Cardiac fibroblast (primary cell): ENCODE data around the gene FOXP4.

Experiments used
- DNase-seq, 2 donors: peaks; one replicate each; pipeline versions ENCODE4 v3.0.0 to v3.0.0-alpha.2; 2010; ENCODE audit warnings: low read depth in 2 of 2
- H3K4me3 ChIP-seq, 2 donors: replicated peaks in 1 of 2; 1 replicate in 1 of 2; 2 replicates in 1 of 2; pipeline ENCODE4 v1.5.1; 2011; ENCODE audit warnings: low read depth in 2 of 2, low read length in 2 of 2, mild to moderate bottlenecking in 2 of 2, moderate library complexity in 1 of 2
- TF ChIP-seq, protein P1 (sequence below): IDR thresholded peaks from one replicate; pipeline ENCODE4 v1.5.1; 2011; ENCODE audit warnings: low read depth, mild to moderate bottlenecking, low read length, inconsistent platforms

Gene FOXP4

GRCh38 chr6:41622206-41622988 lies 76.2 kb downstream of the FOXP4 start:
- DNase-seq: no peak
- TF ChIP-seq, protein P1, sequence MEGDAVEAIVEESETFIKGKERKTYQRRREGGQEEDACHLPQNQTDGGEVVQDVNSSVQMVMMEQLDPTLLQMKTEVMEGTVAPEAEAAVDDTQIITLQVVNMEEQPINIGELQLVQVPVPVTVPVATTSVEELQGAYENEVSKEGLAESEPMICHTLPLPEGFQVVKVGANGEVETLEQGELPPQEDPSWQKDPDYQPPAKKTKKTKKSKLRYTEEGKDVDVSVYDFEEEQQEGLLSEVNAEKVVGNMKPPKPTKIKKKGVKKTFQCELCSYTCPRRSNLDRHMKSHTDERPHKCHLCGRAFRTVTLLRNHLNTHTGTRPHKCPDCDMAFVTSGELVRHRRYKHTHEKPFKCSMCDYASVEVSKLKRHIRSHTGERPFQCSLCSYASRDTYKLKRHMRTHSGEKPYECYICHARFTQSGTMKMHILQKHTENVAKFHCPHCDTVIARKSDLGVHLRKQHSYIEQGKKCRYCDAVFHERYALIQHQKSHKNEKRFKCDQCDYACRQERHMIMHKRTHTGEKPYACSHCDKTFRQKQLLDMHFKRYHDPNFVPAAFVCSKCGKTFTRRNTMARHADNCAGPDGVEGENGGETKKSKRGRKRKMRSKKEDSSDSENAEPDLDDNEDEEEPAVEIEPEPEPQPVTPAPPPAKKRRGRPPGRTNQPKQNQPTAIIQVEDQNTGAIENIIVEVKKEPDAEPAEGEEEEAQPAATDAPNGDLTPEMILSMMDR: no peak

GRCh38 chr6:41623330-41623729 lies 77.1 kb downstream of the FOXP4 start:
- TF ChIP-seq, protein P1: no peak
- no peak overlapping the region for H3K4me3 ChIP-seq
- no peak for DNase-seq

More at GRCh38 chr6:41622206-41622988, 76.2 kb downstream of the FOXP4 start:
- H3K4me3 ChIP-seq: no peak overlapping the region

DNA sequence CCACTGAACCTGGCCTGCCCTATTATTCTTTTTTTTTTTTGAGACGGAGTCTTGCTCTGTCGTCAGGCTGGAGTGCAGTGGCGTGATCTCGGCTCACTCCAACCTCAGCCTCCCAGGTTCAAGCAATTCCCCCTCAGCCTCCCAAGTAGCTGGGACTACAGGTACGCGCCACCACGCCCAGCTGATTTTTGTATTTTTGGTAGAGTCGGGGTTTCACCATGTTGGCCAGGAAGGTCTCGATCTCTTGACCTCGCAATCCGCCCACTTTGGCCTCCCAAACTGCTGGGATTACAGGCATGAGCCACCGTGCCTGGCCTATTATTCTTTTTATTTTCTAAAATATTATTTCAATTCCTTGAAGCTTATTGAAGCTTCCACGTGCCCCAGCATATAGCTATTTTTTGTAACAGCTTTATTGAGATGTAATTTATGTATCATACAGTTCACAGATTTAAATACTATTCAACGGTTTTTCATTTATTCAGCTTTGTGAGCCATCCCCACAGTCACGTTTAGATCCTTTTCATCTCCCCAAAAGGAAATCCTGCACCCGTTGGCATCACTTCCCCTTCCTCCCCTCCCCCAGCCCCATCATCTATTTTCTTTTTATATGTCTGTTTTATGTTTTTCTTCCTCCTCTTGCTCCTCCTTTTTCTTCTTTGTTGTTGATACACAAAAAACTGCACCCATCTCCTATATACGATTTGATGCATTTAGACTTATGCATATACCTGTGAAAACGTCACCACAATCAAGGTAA lies 78.6 kb downstream of the FOXP4 start:
- H3K4me3 ChIP-seq: no peak overlapping the region
- DNase-seq: no peak
- TF ChIP-seq, protein P1: no peak

GRCh38 chr6:41625442-41625841 lies 79.3 kb downstream of the FOXP4 start:
- peak in 1 of 2 donors; percentile 48 for DNase-seq
- TF ChIP-seq, protein P1: no peak
- no peak overlapping the region for H3K4me3 ChIP-seq

GRCh38 chr6:41626022-41626421 lies 79.8 kb downstream of the FOXP4 start:
- TF ChIP-seq, protein P1: no peak
- DNase-seq: no peak
- H3K4me3 ChIP-seq: no peak overlapping the region

- peak in 1 of 2 donors; percentile 52 for DNase-seq
- TF ChIP-seq, protein P1: no peak
- H3K4me3 ChIP-seq: no peak overlapping the region
Measured at GRCh38 chr6:41626917-41627316, 80.7 kb downstream of the FOXP4 start.
